Measurements from ENCODE around the gene DPP7. TPM values are rescaled to one million over a fixed set of nuclear protein-coding genes. Genes with fewer than 3 reads are reported as not detected.

Gene DPP7
- total and polyA plus RNA-seq, 10 of the 15 experiments (the other 5 are each of a cell fraction or from before 2014, with no cell fraction given): 0.68 to 245 (median 106) TPM

DNA sequence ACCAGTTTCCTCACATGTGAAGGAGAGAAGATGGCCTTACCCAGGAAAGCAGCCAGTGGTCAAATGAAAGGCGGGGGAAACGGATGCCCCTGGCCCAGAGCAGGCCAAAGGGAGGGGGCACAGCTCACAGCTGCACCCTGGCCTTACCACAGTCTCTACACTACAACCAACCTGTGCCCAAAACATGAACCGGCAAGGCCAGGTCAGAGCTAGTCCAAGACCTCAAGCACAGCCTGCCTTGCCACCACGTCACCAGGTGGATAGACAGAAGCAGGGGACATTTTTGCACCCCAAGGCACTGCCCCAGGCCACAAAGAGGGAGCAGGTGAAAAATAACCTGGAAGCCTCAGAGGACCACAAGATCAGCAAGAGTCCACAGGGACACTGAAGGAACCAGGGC, 28.9 kb upstream of the DPP7 start (continued):
- TF ChIP-seq IKZF2 (IDR thresholded peaks at IDR 0.05): no peak
- TF ChIP-seq, protein P1, sequence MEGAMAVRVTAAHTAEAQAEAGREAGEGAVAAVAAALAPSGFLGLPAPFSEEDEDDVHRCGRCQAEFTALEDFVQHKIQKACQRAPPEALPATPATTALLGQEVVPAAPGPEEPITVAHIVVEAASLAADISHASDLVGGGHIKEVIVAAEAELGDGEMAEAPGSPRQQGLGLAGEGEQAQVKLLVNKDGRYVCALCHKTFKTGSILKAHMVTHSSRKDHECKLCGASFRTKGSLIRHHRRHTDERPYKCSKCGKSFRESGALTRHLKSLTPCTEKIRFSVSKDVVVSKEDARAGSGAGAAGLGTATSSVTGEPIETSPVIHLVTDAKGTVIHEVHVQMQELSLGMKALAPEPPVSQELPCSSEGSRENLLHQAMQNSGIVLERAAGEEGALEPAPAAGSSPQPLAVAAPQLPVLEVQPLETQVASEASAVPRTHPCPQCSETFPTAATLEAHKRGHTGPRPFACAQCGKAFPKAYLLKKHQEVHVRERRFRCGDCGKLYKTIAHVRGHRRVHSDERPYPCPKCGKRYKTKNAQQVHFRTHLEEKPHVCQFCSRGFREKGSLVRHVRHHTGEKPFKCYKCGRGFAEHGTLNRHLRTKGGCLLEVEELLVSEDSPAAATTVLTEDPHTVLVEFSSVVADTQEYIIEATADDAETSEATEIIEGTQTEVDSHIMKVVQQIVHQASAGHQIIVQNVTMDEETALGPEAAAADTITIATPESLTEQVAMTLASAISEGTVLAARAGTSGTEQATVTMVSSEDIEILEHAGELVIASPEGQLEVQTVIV (IDR thresholded peaks at IDR 0.05; ENCODE audit: borderline replicate concordance, partially characterized antibody): no peak
- TF ChIP-seq IRF4 (IDR thresholded peaks at IDR 0.05; ENCODE audit: low read depth, low read length): no peak
- no peak for TF ChIP-seq ZBTB11 (CRISPR knock-in tag; IDR thresholded peaks at IDR 0.05)
- TF ChIP-seq MEF2B (IDR thresholded peaks at IDR 0.05; ENCODE audit: partially characterized antibody, poor library complexity, severe bottlenecking): no peak
- TF ChIP-seq POLR2AphosphoS5 (IDR thresholded peaks at IDR 0.05; ENCODE audit: low read length): no peak
- TF ChIP-seq RBBP5 (conservative IDR thresholded peaks at IDR 0.05): no peak
